GM18508 (cell line): Measurements from ENCODE around the gene ACVR1B.

ENCODE experiments used
- ATAC-seq: cut with Tn5 transposase; IDR thresholded peaks from one replicate; pipeline ENCODE4 v1.9.1; 2021; ENCODE audit warnings: moderate number of reproducible peaks; ENCODE audit not compliant: insufficient read depth, unreplicated experiment

ACVR1B gene

GRCh38 chr12:51915951-51916350 is 35.5 kb upstream of the ACVR1B start:
- no peak for ATAC-seq

GRCh38 chr12:51917041-51917590 is 34.4 kb upstream of the ACVR1B start:
- ATAC-seq = no peak

GRCh38 chr12:51917746-51918453 is 33.6 kb upstream of the ACVR1B start:
- no peak for ATAC-seq

GRCh38 chr12:51920046-51920445 is 31.5 kb upstream of the ACVR1B start:
- ATAC-seq = no peak

- ATAC-seq = no peak
Measured at GRCh38 chr12:51921017-51921725, 30.3 kb upstream of the ACVR1B start.

- ATAC-seq = no peak
Measured at GRCh38 chr12:51922146-51922545, 29.4 kb upstream of the ACVR1B start.

- no peak for ATAC-seq
Measured at GRCh38 chr12:51922762-51923505, 28.6 kb upstream of the ACVR1B start.

- ATAC-seq = no peak
Measured at GRCh38 chr12:51923506-51924365, 27.8 kb upstream of the ACVR1B start.

GRCh38 chr12:51924551-51925319 is 26.8 kb upstream of the ACVR1B start:
- no peak for ATAC-seq

GRCh38 chr12:51925346-51926063 is 26.0 kb upstream of the ACVR1B start:
- ATAC-seq = no peak

GRCh38 chr12:51926064-51926632 is 25.4 kb upstream of the ACVR1B start:
- no peak for ATAC-seq

- ATAC-seq = no peak
Measured at GRCh38 chr12:51926718-51927117, 24.8 kb upstream of the ACVR1B start.

GRCh38 chr12:51932218-51933076 is 19.1 kb upstream of the ACVR1B start:
- no peak for ATAC-seq

- ATAC-seq = no peak
Measured at GRCh38 chr12:51934080-51934479, 17.4 kb upstream of the ACVR1B start.

GRCh38 chr12:51937926-51938325 is 13.6 kb upstream of the ACVR1B start:
- no peak for ATAC-seq

GRCh38 chr12:51938726-51939125 is 12.8 kb upstream of the ACVR1B start:
- ATAC-seq = no peak

GRCh38 chr12:51941011-51941581 is 10.4 kb upstream of the ACVR1B start:
- no peak for ATAC-seq
